HG03354 (cell line): ENCODE measurements around the gene PLG.
"Not testable (repeated sequence)": the region's sequence is repeated elsewhere in the genome, so short reads cannot be mapped to it uniquely, and the experiment has no call there.

ENCODE experiments used
- ATAC-seq: cut with Tn5 transposase; IDR thresholded peaks from one replicate; pipeline ENCODE4 v1.9.1; 2021; ENCODE audit warnings: mild to moderate bottlenecking; ENCODE audit not compliant: unreplicated experiment, poor library complexity, severe bottlenecking

Gene PLG

GRCh38 chr6:160766989-160767646, 65.1 kb downstream of the PLG start:
- peak; percentile 96 for ATAC-seq

GRCh38 chr6:160767647-160768019, 65.6 kb downstream of the PLG start:
- peak; percentile 25 for ATAC-seq

- ATAC-seq = no peak
These were observed 66.1 kb downstream of the PLG start for GRCh38 chr6:160768101-160768500.

- ATAC-seq = no peak
These were observed 72.4 kb downstream of the PLG start for GRCh38 chr6:160774399-160774798.

GRCh38 chr6:160775792-160776580, 73.9 kb downstream of the PLG start:
- no peak for ATAC-seq

GRCh38 chr6:160779095-160779494, 77.1 kb downstream of the PLG start:
- ATAC-seq = not testable (repeated sequence)

GRCh38 chr6:160780656-160781055, 78.6 kb downstream of the PLG start:
- not testable (repeated sequence) for ATAC-seq

- ATAC-seq = no peak
These were observed 79.3 kb downstream of the PLG start for GRCh38 chr6:160781298-160781697.

- no peak for ATAC-seq
These were observed 80.2 kb downstream of the PLG start for GRCh38 chr6:160782228-160782627.

- no peak for ATAC-seq
These were observed 81.7 kb downstream of the PLG start for GRCh38 chr6:160783741-160784140.

GRCh38 chr6:160788126-160788525, 86.1 kb downstream of the PLG start:
- not testable (repeated sequence) for ATAC-seq

- no peak for ATAC-seq
These were observed 86.8 kb downstream of the PLG start for GRCh38 chr6:160788806-160789205.

- no peak for ATAC-seq
These were observed 87.4 kb downstream of the PLG start for GRCh38 chr6:160789263-160790027.

- no peak for ATAC-seq
These were observed 88.2 kb downstream of the PLG start for GRCh38 chr6:160790028-160790792.

GRCh38 chr6:160791459-160791858, 89.4 kb downstream of the PLG start:
- ATAC-seq = peak; percentile 57

- peak; percentile 40 for ATAC-seq
These were observed 90.0 kb downstream of the PLG start for GRCh38 chr6:160791981-160792418.

GRCh38 chr6:160792708-160793107, 90.7 kb downstream of the PLG start:
- no peak for ATAC-seq

- no peak for ATAC-seq
These were observed 91.6 kb downstream of the PLG start for GRCh38 chr6:160793652-160794051.

GRCh38 chr6:160795721-160796120, 93.7 kb downstream of the PLG start:
- no peak for ATAC-seq

- ATAC-seq = no peak
These were observed 96.6 kb downstream of the PLG start for GRCh38 chr6:160798625-160799024.
